A549 (cell line): ENCODE data around the gene GPR21. TPM values are rescaled to one million over a fixed set of nuclear protein-coding genes. Genes with fewer than 3 reads are reported as not detected.

Experiments
- ATAC-seq, 2 experiments: fragments of 200-7000 bp in 1 of 2; fragments of >200 bp in 1 of 2; cut with Nextera tagmentation in 1 of 2; cut with Tn5 transposase in 1 of 2; 3 replicates each; pipeline versions ENCODE4 v1.8.0 to v1.9.1; 2018 to 2020; ENCODE audit warnings: mild to moderate bottlenecking in 1 of 2, moderate library complexity in 1 of 2
- CTCF ChIA-PET: fragments of 300-600 bp; sonication (Branson Sonifier 250); formaldehyde crosslinking; extraction: SDS; loops from one replicate; lab custom pipeline; 2021; ENCODE audit warnings: antibody characterized with exemption, inconsistent platforms; lab: Yijun Ruan, JAX
- POLR2A ChIA-PET: fragments of 350-600 bp; formaldehyde crosslinking; extraction: SDS; loops from one replicate; lab custom pipeline; 2021; ENCODE audit warnings: antibody characterized with exemption, inconsistent platforms; lab: Yijun Ruan, JAX
- DNase-seq, 2 experiments: peaks; one replicate each; pipeline versions ENCODE4 v3.0.0 to v3.0.0-alpha.2; 2011 to 2016; ENCODE audit warnings: low read depth in 1 of 2, low spot score in 1 of 2
- FAIRE-seq: peaks from 2 replicates; lab custom pipeline; 2011; peaks lifted over from hg19 to GRCh38; lab: Jason Lieb, UNC
- H3K27ac ChIP-seq, 2 experiments: fragments of >200 bp; sonication (Bioruptor Twin); formaldehyde crosslinking; 3 replicates each; pipeline ENCODE4 v1.5.1; 2016 to 2017
- H3K4me1 ChIP-seq: fragments of >200 bp; sonication (Bioruptor Twin); formaldehyde crosslinking; 3 replicates; pipeline ENCODE4 v1.6.1; 2016
- H3K4me2 ChIP-seq: fragments of >200 bp; sonication (Bioruptor Twin); formaldehyde crosslinking; 3 replicates; pipeline ENCODE4 v1.6.1; 2016
- H3K4me3 ChIP-seq: fragments of >200 bp; sonication (Bioruptor Twin); formaldehyde crosslinking; 3 replicates; pipeline ENCODE4 v1.5.1; 2016
- H3K9me3 ChIP-seq: fragments of >200 bp; sonication (Bioruptor Twin); formaldehyde crosslinking; 3 replicates; pipeline ENCODE4 v1.6.1; 2016
- BCL3 ChIP-seq: fragments of >200 bp; sonication (Bioruptor Twin); formaldehyde crosslinking; IDR thresholded peaks from 3 replicates; pipeline ENCODE4 v1.6.1; 2016
- CHD2 ChIP-seq: fragments of 150-350 bp; IDR thresholded peaks from 2 replicates; pipeline ENCODE4 v1.6.1; 2014; ENCODE audit warnings: low read length; ENCODE audit not compliant: partially characterized antibody
- EP300 ChIP-seq, 2 experiments: fragments of >200 bp; sonication (Bioruptor Twin); formaldehyde crosslinking; IDR thresholded peaks; 2 replicates in 1 of 2; 3 replicates in 1 of 2; pipeline ENCODE4 v1.6.1; 2016 to 2017
- FOSB ChIP-seq: fragments of 250-450 bp; sonication (Bioruptor Pico); IDR thresholded peaks from 2 replicates; pipeline ENCODE4 v1.5.0; 2020; ENCODE audit warnings: mild to moderate bottlenecking, moderate library complexity
- FOSL2 ChIP-seq, 2 experiments: fragments of 450-650 bp in 1 of 2; fragments of >200 bp in 1 of 2; sonication (Bioruptor Twin) in 1 of 2; formaldehyde crosslinking; IDR thresholded peaks; 2 replicates each; pipeline versions ENCODE4 v1.5.0 to v1.6.1; 2016 to 2020; ENCODE audit warnings: mild to moderate bottlenecking in 1 of 2, moderate library complexity in 1 of 2
- GATA3 ChIP-seq: IDR thresholded peaks from 2 replicates; pipeline ENCODE4 v1.6.1; 2012; ENCODE audit warnings: borderline replicate concordance
- HEYL ChIP-seq: fragments of 250-450 bp; sonication (Bioruptor Pico); IDR thresholded peaks from 2 replicates; pipeline ENCODE4 v1.8.0; 2021; ENCODE audit warnings: mild to moderate bottlenecking, moderate library complexity
- HMGXB4 ChIP-seq: fragments of 250-450 bp; sonication (Bioruptor Pico); IDR thresholded peaks from 2 replicates; pipeline ENCODE4 v1.5.0; 2021; ENCODE audit warnings: mild to moderate bottlenecking, moderate library complexity, borderline replicate concordance
- JUNB ChIP-seq: fragments of >200 bp; sonication (Bioruptor Twin); formaldehyde crosslinking; IDR thresholded peaks from 2 replicates; pipeline ENCODE4 v1.6.1; 2016
- KDM5A ChIP-seq: fragments of 200-600 bp; sonication (generic); IDR thresholded peaks from 2 replicates; pipeline ENCODE4 v1.6.1; 2016; ENCODE audit warnings: antibody characterized with exemption, mild to moderate bottlenecking
- MAZ ChIP-seq: fragments of 150-350 bp; IDR thresholded peaks from 2 replicates; pipeline ENCODE4 v1.6.1; 2014; ENCODE audit warnings: antibody characterized with exemption, low read depth, low read length, borderline replicate concordance
- PHF8 ChIP-seq: fragments of 200-600 bp; sonication (generic); IDR thresholded peaks from 2 replicates; pipeline ENCODE4 v1.6.1; 2016; ENCODE audit warnings: low read depth, mild to moderate bottlenecking, antibody characterized with exemption, moderate library complexity, borderline replicate concordance
- POLR2AphosphoS2 ChIP-seq: conservative IDR thresholded peaks from 2 replicates; pipeline ENCODE4 v1.6.1; 2012; ENCODE audit warnings: low read length, improper control_type of control experiment, inconsistent platforms
- REST ChIP-seq: fragments of 200-600 bp; sonication (generic); IDR thresholded peaks from 2 replicates; pipeline ENCODE4 v1.6.1; 2016; ENCODE audit warnings: antibody characterized with exemption, mild to moderate bottlenecking, moderate library complexity
- RFX5 ChIP-seq: fragments of 450-650 bp; IDR thresholded peaks from 2 replicates; pipeline ENCODE4 v1.7.1; 2014; ENCODE audit warnings: antibody characterized with exemption, mild to moderate bottlenecking, moderate library complexity
- ZNF302 ChIP-seq: fragments of 250-450 bp; sonication (Bioruptor Pico); IDR thresholded peaks from 2 replicates; pipeline ENCODE4 v1.9.0; 2021; ENCODE audit warnings: inconsistent platforms, mild to moderate bottlenecking, moderate library complexity
- WGBS: methylation state at CpG from one replicate; pipeline ENCODE4 v1.1.6; 2017; ENCODE audit errors: missing lambda C conversion rate; 5-methylcytosine and 5-hydroxymethylcytosine counted together
- polyA plus RNA-seq, 4 experiments: library from polyadenylated mRNA; depleted of rRNA in 3 of 4; stranded (reverse); fragments of >200 nt; fragmentation: RNase III in 1 of 4; extraction: RNeasy Plus Mini Kit Qiagen cat#74134 plus additional on column Dnase treatment in 1 of 4; gene quantifications; 2 replicates in 3 of 4; 3 replicates in 1 of 4; pipeline ENCODE4 v1.2.3, GENCODE V29; 2011 to 2017
- TF ChIP-seq, protein P1 (sequence below): fragments of 250-450 bp; sonication (Bioruptor Pico); IDR thresholded peaks from 2 replicates; pipeline ENCODE4 v1.5.0; 2020; ENCODE audit warnings: low read depth, mild to moderate bottlenecking, moderate library complexity

Gene GPR21
- polyA plus RNA-seq, 2 of the 4 experiments (the other 2 are of a cell fraction) = 0.13 TPM; not detected in 1

- H3K9me3 ChIP-seq = no peaks in the 10 kb centered on the region
- H3K4me3 ChIP-seq = no peak overlapping the region
- FAIRE-seq (no peak), DNase-seq (no peak), ATAC-seq (no peak)
- no peak overlapping the region for H3K27ac ChIP-seq
- ChIA-PET POLR2A (no interaction called here), CTCF (interaction anchor here (1.1 to 1.5 kb wide), 3 partner anchors 27 to 301 kb away, joined by 3 to 4 read pairs (median 4); no protein-coding TSS in a partner anchor)
- TF ChIP-seq JUNB (no peak), RFX5 (no peak)
- no peak overlapping the region for H3K4me2 ChIP-seq
- H3K4me1 ChIP-seq = 0 out of 3 replicates have a peak, but pooled peaks cover 3% of the 10 kb centered on the region
- WGBS = 63% methylated on average over 2 of the region's 2 CpGs
Observed at GRCh38 chr9:123048748-123049147, 15.3 kb downstream of the GPR21 start.

DNA sequence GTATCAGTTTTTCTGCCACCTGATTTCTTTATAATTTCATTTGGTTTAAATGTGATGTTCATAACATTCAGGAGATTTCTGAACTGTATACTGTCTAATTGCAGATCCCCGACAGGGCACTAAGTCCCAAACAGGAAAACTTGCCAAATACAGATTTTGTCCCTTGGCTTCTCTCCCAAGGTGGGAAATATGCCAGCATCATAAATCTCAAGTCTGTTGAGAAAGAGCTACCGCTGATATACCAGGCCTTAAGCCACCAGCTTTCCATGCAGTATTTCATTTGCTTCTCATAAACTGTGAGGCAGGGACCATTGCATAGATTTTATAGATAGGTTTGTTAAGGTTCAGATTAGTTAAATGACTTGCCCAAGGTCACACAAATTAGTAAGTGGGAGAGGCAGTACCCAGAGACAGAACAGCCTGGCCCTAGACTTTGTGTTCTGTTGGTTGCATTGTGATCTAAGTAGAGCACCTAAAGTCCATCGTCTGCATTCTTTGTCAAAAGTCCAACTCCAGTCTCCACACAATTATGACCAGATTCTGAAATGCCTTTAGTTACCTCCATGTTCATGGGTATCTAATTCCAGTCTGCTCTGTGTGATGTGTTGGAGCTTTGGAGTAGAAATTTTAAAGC lies 16.2 kb downstream of the GPR21 start:
- Histone ChIP-seq H3K27ac (no peak overlapping the region; a peak in 1 of 6 replicates), H3K4me2 (no peak overlapping the region)
- ChIA-PET CTCF (interaction anchor here (1.0 to 1.2 kb wide), 4 partner anchors 19 to 300 kb away, joined by 3 to 4 read pairs (median 3); no protein-coding TSS in a partner anchor), POLR2A (no interaction called here)
- WGBS = 79% methylated on average over 3 of the region's 3 CpGs
- TF ChIP-seq REST (0 out of 2 replicates have a peak, but pooled peaks have one; percentile 15), ZNF302 (no peak), FOSL2 (IDR thresholded peaks at IDR 0.05) (no peak), FOSL2 (CRISPR knock-in tag; IDR thresholded peaks at IDR 0.05) (no peak)
- TF ChIP-seq, all 56 proteins: peak for 1
- no peak for ATAC-seq
- no peak for FAIRE-seq
- Histone ChIP-seq H3K4me3 (no peak overlapping the region), H3K9me3 (no peaks in the 10 kb centered on the region), H3K4me1 (0 out of 3 replicates have a peak, but pooled peaks cover 3% of the 10 kb centered on the region)
- no peak for DNase-seq

DNA sequence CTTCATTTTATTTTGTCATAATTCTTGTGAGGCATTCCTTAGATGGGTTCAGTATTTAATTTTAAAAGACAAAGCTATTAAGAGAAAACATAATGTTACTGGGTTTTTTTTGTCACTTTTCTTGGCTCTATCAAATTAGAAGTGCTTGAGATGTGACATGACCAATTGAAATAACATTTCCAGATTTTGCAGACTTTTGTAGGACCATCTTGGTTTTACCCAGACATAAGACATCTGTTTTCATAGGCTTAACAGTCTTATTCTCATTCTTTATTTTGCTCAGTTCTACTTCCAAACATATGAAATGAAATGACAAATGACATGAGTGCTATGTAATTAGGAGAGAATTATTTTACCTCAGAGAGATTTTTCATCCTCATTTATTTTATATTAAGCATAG lies 19.6 kb downstream of the GPR21 start:
- CTCF ChIA-PET = interaction anchor here (0.6 to 1.7 kb wide), 3 partner anchors 8 to 301 kb away, joined by 3 read pairs; no protein-coding TSS in a partner anchor
- no peak for FAIRE-seq

More for the DNA sequence above, 19.6 kb downstream of the GPR21 start:
- Histone ChIP-seq H3K4me3 (no peak overlapping the region), H3K27ac (no peak overlapping the region), H3K4me1 (0 out of 3 replicates have a peak, but pooled peaks cover 3% of the 10 kb centered on the region), H3K9me3 (no peaks in the 10 kb centered on the region), H3K4me2 (no peak overlapping the region)
- POLR2A ChIA-PET = interaction anchor here (0.6 kb wide), 1 partner anchor 16 kb away, joined by 3 read pairs; no protein-coding TSS in a partner anchor
- no peak for TF ChIP-seq CHD2
- TF ChIP-seq ZNF302 = no peak
- TF ChIP-seq MAZ = no peak
- TF ChIP-seq GATA3 = no peak
- TF ChIP-seq HEYL (CRISPR knock-in tag) = no peak
- TF ChIP-seq PHF8 = no peak
- TF ChIP-seq FOSB = no peak
- TF ChIP-seq, protein P1, sequence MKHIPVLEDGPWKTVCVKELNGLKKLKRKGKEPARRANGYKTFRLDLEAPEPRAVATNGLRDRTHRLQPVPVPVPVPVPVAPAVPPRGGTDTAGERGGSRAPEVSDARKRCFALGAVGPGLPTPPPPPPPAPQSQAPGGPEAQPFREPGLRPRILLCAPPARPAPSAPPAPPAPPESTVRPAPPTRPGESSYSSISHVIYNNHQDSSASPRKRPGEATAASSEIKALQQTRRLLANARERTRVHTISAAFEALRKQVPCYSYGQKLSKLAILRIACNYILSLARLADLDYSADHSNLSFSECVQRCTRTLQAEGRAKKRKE (CRISPR knock-in tag) = no peak
- TF ChIP-seq BCL3 = no peak
- TF ChIP-seq EP300 (IDR thresholded peaks at IDR 0.05) = no peak
- no peak for TF ChIP-seq KDM5A
- TF ChIP-seq POLR2AphosphoS2 = no peak
- TF ChIP-seq HMGXB4 (CRISPR knock-in tag) = no peak
- DNase-seq (no peak), ATAC-seq (no peak)
